ENCODE data around the gene FAT1.
"Not testable (repeated sequence)": the region's sequence is repeated elsewhere in the genome, so short reads cannot be mapped to it uniquely, and the experiment has no call there.

FAT1 gene

GRCh38 chr4:186723292-186724057, at the start of gene FAT1:
Gene FAT1 (minus strand): TSS chr4:186723856. CDS start chr4:186709827, 14,029 bp downstream.
- DNase-seq = peak in 2 of 3 experiments; percentile 64 to 79

- no peak for DNase-seq
Measured at GRCh38 chr4:186772936-186773487, 49.4 kb upstream of the FAT1 start.

- DNase-seq = no peak
Measured at GRCh38 chr4:186771624-186772023, 48.0 kb upstream of the FAT1 start.

- DNase-seq = no peak
Measured at GRCh38 chr4:186770481-186771175, 47.0 kb upstream of the FAT1 start.

GRCh38 chr4:186767794-186768193, 44.1 kb upstream of the FAT1 start:
- DNase-seq = no peak

- DNase-seq = peak in 2 of 3 experiments; percentile 2 to 7
Measured at GRCh38 chr4:186765673-186766546, 42.3 kb upstream of the FAT1 start.

- DNase-seq = no peak
Measured at GRCh38 chr4:186765138-186765537, 41.5 kb upstream of the FAT1 start.

- DNase-seq = no peak
Measured at GRCh38 chr4:186764457-186764856, 40.8 kb upstream of the FAT1 start.

- DNase-seq = no peak
Measured at GRCh38 chr4:186762865-186763264, 39.2 kb upstream of the FAT1 start.

GRCh38 chr4:186762361-186762760, 38.7 kb upstream of the FAT1 start:
- DNase-seq = no peak

GRCh38 chr4:186761956-186762355, 38.3 kb upstream of the FAT1 start:
- not testable (repeated sequence) for DNase-seq

- DNase-seq = no peak
Measured at GRCh38 chr4:186761393-186761792, 37.7 kb upstream of the FAT1 start.

GRCh38 chr4:186760576-186760975, 36.9 kb upstream of the FAT1 start:
- DNase-seq = no peak

- no peak for DNase-seq
Measured at GRCh38 chr4:186759990-186760389, 36.3 kb upstream of the FAT1 start.

GRCh38 chr4:186758929-186759682, 35.5 kb upstream of the FAT1 start:
- DNase-seq = no peak

- DNase-seq = no peak
Measured at GRCh38 chr4:186757696-186758355, 34.2 kb upstream of the FAT1 start.

GRCh38 chr4:186756550-186756949, 32.9 kb upstream of the FAT1 start:
- not testable (repeated sequence) for DNase-seq

- no peak for DNase-seq
Measured at GRCh38 chr4:186755550-186756519, 32.2 kb upstream of the FAT1 start.

GRCh38 chr4:186754976-186755375, 31.3 kb upstream of the FAT1 start:
- DNase-seq = no peak

GRCh38 chr4:186752325-186752724, 28.7 kb upstream of the FAT1 start:
- DNase-seq = no peak
